Islet of Langerhans (tissue), 1 donor: ENCODE measurements around the gene MUC4.
"Not testable (repeated sequence)": the region's sequence is repeated elsewhere in the genome, so short reads cannot be mapped to it uniquely, and the experiment has no call there.

Source experiments
- FAIRE-seq: peaks from one replicate; lab custom pipeline; 2011; peaks lifted over from hg19 to GRCh38; lab: Jason Lieb, UNC

Gene MUC4

DNA sequence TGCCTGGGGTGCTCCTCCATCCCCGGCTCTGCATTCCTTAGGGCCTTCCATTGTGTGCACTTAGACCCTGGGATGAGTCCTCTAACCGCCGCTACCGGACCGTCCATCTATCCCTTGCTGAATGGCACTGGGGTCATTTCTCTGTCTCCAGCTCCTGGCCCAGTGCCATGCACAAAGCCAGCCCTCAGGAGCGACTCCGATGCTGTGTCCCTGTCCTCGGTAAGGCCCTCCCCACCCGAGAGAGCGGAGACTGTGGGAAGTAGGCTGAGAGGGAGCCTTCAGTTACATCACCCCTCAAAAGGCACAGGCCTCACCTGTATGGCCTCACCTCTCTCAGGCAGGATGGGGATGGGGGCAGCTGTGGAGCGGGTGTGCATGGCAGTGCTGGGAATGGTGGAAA, 33.8 kb downstream of the MUC4 start:
- FAIRE-seq, result no peak

DNA sequence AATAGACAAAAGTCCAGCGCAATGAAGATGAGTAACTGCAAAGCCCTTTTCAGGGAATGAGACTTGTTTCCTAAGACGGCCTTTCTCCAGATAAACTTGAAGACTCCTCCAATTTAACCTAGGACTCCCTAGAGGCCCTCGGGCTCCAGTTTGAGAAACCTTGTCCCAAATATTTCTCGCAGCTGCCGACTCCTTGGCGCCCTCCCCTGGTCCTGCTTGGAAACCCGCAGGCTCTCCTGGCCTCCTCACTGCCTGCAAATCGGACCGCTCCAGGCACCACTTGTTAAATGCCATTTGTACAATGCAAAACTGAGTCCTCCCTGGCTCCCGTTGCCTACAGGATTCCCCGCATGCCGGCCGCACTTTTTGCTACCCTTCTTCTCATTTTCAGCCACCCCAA, 36.8 kb downstream of the MUC4 start:
- no peak for FAIRE-seq

DNA sequence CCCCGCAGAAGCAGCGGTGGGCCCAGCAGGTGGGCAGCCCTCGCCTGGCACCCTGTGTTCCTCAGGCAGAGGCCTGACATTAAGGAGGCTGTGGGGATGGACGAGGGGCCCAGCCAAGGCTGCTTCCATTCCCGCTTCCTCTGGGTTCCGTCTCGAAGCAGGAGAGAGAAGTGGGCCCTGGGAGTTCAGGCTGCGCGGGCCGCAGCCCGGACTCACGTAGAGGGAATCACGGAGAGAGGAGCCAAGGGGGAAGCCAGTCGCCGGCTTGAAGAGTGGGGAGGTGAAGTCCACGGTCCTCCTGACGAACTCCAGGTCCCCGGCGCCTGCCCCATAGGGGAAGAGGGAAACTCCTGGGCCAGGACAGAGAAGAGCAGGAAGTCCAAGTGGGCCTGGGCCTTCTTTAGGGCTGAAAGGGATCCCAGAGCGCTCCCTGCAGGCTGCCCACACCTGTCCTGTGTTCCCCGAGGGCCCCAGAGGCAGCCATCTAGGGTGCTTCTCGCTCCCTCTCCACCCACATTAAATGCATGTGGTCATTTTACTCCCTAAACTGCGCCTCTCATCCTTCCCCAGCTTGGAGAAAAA, 37.7 kb downstream of the MUC4 start:
- no peak for FAIRE-seq

DNA sequence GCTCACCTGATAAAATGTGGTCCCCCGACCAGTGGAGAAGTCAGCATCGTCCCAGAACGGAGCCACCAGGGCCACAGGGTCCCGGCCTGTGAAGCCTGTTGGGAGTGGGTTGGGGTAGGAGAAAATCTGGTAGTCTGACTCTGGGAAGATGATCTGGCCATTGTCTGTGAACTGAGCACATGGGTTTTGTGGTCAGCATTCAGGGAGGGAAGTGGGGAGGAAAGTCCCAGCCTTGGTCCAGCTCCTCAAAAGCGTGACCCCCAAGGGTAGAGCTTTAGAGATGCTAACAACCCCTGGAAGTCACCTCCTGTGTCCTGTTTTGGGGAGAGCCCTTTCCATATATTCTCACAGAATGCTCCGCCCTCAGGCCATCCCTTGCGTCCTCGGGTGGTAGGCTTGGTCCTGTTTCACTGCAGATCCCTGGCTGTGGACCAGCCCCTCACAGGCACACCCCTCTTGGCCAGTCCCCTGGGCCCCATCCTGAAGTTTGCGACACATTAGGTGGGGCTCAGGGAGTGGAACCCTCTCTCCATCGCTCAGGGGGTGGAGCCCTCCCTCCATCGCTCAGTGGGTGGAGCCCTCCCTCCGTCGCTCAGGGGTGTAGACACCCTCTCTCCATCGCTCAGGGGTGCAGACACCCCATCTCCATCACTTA, 40.0 kb downstream of the MUC4 start:
- FAIRE-seq, result no peak

DNA sequence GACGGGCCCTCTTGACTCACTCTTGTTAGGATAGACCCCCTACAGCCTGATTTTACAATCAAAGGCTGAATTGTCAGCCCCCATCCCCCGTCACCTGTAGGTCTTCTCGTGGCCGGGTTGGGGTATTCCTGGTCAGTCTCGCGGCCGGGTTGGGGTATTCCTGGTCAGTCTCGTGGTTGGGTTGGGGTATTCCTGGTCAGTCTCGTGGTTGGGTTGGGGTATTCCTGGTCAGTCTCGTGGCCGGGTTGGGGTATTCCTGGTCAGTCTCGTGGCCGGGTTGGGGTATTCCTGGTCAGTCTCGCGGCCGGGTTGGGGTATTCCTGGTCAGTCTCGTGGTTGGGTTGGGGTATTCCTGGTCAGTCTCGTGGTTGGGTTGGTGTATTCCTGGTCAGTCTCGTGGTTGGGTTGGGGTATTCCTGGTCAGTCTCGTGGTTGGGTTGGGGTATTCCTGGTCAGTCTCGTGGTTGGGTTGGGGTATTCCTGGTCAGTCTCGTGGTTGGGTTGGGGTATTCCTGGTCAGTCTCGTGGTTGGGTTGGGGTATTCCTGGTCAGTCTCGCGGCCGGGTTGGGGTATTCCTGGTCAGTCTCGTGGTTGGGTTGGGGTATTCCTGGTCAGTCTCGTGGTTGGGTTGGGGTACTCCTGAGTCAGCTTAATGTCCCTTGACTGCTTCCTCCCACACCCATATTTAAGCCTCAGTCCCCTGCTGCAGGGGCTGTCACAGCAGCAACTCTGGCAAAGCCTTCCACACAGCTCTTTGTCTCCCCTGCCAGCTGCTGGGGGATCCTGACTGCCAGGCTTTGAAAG, 40.7 kb downstream of the MUC4 start:
- FAIRE-seq, result not testable (repeated sequence)

DNA sequence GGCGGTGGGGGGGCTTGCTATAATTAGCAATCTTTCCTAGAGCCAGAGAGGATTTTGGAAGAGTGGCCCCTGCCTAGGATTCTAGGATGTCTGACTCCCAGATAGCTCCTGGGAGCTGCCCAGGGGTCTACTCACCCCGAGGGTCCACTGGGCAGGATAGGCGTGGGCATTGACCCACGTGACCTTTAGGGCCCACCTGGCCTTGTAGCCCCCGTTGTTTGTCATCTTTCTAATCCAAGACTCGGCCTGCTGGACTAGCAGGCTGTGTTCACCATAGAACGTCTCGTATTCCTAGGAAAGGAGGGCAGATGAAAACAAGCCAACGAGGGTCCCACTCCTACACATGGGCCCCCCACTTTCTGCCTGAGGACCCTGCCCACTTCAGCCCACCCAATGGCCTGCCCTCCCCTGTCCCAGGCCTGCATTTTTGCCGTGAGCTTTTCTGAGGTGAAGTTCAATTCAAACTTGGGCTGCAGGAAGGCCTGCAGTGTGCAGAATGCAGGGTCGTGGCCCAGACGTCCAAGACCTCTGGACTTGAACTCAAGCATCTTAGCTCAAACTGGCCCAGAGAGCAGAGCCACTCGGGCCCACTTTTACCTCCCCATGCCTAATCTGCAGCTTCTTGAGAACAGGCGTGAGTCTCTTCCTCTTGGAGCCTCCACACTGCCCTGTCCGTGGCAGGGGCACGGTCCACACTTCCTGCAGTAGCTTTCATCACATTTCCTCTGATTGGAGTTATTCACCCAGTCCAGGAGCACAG, 41.5 kb downstream of the MUC4 start:
- no peak for FAIRE-seq

DNA sequence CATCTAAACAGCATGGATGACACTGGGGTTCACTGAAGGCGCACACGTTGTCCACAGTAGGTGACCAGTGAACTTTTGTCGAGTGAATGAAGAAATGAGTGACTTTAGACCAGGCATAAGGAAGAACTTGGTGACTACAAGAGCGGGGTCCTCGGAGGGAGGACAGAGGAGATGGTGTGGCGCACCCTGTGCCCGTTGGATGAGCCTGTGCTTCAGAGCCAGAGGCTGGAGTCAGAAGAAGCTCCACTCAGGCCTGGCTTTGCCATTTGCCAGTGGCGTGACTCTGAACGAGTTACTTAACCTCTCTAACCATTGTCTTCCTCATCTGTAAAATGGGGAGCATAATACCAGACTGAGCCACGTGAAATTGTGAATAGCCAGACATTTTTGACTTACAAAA, 42.2 kb downstream of the MUC4 start:
- FAIRE-seq, result no peak

DNA sequence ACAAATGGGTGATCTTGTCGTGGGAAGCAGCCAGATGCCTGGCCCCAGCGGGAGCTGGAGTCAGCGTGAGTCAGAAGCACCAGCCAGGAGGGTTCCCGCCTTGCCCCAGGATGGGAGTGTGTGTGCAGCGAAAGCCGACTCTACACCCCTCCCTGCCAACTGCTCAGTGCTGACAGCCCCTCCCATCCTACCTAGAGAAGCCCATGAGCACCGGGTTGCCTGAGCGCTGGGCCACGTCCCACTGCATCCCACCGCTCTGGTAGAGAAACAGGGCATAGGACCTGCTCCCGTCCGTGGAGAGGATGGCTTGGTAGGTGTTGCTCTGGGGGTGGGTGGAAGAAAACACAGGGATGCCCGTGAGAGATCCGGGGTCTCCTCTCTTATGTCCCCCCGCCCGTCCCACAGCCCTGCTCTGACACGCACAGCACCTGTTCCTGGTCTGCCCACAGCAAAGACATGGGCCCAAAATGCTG, 42.9 kb downstream of the MUC4 start:
- FAIRE-seq, result no peak

DNA sequence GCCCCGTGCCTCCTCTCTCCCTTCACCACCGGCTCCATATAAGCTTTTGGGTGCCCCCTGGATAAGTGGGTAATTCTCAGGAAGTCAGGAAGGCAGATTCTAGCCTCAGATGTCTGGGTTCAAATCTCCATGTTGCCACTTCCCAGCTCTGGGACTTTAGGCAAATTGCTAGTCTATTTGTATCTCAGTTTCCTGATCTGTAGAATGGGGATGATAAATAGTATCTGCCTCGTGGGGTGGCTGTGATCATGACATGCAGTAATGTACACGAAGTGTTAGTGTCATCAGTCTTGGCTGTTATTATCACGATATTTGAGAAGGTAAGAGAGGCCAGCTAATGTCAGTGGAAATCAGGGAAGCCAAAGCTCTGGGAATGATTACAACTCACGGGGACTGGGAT, 43.3 kb downstream of the MUC4 start:
- FAIRE-seq, result no peak

DNA sequence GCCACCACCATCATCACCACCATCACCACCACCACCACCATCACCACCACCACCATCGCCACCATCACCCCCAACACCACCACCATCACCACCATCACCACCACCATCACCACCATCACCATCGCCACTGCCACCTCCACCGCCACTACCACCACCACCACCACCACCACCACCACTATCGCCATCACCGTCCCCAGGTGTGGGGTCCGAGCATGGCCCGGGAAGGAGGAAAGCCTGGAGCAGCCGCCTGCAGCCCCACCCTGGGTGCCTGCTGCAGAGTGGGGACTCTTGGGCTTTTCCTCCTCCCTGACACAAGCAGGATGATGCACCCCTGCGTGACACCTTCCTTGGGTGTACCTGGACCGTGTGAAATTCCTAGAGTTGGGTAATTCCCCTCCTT, 43.9 kb downstream of the MUC4 start:
- no peak for FAIRE-seq

DNA sequence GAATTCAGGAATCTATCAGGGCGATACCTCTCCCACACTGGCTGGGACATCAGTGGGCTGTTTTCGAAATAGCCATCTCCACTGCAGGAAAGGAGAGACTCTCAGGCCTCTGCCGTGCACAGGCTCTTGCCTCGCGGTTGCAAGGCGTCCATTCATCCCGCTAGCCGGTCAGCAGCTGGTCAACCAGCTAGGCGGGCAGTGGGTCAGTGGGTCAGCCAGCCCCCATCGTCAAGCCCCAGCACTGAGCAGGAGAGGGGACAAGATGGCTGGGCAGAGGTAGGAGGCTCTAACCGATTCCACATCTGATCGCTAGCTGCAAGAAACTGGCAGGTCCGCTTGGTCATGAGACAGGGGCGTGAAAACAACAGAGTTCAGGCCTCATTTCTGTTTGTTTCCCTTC, 45.1 kb downstream of the MUC4 start:
- FAIRE-seq, result no peak

DNA sequence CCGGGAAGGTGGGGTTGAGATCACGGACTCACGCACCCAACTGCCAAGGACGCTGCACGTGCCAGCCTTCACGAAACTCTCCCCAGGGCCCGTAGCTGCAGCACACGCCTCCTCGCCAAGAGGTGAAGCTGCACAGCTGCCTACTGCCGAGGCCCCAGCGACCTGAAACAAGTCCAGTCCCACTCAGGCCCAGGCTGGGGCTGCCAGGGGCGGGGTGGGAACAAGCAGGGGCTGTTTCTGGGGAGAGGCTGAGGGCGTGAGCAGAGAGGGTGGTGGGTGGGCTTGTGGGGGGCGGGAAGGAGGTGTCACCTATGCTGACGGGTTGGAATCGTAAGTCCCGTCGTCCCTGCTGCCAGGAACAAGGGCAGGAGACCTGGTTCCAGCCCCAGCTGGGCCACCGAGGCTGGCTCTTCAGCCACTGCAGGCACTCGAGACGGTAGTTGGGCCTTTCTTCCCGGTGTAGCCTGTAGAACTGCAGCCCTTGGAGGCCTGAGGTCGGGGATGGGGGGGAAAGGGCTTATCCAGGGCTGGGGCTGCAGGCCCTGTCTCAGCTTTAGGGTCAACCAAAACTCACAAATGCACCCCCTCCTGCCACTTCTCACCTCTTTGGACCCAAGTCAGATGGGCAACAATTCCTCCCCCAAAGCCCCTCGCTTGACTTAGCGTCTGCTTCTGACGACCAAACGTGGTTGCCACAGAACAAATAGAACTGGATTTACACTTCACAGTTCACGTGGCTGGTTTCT, 46.6 kb downstream of the MUC4 start:
- FAIRE-seq, result no peak

DNA sequence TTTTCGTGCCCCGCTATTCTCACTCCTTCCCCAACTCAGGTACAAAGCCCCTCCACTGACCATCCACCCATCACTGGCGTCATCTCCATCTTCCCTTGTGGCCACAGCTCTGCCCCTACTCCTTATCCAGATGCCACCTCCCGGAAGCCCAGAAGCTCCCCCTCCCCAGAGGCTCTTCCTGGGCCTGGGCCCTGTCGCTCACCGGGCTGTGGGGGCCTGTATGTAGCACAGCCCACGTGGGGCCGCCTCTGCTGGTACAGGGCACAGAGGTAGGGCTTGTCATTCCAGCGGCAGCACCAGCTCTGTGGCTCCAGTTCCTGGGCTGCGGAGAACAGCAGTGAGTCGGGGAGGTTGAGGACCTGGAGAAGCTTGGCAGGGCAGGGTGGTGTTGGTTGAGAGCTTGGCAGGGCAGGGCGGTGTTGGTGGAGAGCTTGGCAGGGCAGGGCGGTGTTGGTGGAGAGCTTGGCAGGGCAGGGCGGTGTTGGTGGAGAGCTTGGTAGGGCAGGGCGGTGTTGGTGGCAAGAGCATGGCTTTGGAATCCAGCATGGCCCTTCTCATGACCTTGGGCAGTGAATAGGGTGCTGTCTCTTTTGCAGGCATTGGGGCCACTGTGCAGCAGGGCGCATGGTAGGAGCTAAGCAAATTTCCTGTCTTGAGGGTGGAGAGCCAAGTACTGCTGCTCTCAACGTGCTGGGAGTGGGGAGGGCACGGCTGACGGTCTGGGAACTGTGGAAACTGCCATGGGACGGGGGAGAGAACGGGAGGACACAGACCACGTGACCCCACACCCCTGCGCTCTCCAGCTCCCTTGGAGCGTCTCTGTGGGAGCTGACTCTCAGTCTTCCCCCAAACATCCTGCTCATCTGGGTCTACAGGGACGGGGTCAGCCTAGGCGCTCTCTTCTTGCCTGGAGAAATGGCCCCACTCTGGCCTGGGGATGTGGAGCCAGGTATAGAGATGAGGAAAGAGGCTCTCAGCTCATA, 47.6 kb downstream of the MUC4 start:
- FAIRE-seq, result no peak

DNA sequence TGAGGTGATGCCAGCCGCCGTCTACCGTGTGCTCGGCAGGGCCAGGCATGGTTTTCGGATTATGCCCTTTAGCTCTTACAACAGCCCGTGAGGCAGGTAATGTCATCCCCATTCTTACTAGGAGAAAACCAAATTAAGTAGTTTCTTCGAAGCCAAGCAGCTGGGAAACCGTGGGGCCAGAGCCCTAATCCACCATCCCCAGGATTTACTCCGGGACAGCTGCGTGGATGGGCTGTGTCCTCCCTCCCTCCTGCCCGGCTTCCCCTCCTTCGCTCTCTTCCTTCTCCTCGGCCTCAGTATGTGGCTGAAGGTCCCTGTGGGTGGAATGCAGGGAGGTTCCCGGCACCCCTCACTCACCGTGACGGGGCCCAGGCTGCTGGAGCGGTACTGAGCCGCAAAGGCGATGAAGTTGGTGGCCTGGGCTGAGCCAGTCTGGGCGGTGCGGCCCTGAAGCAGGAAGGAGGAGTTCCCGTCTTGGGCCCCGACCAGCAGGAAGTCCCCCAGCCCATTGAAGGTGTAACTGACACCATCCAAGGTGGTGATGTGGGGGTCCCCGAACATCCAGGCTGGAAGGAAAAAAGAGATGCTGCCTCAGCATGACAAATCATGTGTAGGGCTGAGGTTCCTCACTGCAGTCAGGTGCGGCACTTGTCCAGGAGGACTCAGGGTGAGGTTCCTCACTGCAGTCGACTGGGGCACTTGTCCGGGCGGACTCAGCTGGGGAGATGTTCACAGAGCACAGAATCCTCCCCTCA, 48.5 kb downstream of the MUC4 start:
- no peak for FAIRE-seq

DNA sequence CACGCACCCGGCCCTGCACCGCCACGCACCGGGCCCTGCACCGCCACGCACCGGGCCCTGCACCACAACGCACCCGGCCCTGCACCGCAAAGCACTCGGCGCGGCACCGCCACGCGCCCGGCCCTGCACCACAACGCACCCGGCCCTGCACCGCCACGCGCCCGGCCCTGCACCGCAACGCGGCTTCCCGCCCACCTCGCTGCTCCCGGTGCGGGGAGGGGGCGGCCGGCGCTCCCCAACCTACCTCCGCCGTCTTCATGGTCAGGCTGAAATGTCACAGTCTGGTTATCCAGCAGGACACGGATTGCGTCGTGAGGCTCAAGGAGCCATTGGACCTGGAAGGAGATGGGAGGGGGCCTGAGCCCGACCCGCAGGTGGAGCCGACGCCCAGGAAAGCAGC, 49.1 kb downstream of the MUC4 start:
- FAIRE-seq, result no peak

DNA sequence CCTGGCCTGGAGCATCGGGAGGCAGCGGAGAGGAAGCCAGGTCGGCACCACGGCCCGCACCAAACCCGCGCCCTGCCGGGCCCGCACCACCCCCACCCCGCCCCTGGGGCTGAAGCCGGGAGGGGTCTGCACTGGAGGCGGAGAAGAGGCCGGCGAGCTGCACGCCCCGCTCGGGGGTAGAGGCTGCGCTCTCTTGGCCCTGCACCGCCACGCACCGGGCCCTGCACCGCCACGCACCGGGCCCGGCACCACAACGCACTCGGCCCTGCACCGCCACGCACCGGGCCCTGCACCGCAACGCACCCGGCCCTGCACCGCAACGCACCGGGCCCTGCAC, 49.5 kb downstream of the MUC4 start:
- no peak for FAIRE-seq

DNA sequence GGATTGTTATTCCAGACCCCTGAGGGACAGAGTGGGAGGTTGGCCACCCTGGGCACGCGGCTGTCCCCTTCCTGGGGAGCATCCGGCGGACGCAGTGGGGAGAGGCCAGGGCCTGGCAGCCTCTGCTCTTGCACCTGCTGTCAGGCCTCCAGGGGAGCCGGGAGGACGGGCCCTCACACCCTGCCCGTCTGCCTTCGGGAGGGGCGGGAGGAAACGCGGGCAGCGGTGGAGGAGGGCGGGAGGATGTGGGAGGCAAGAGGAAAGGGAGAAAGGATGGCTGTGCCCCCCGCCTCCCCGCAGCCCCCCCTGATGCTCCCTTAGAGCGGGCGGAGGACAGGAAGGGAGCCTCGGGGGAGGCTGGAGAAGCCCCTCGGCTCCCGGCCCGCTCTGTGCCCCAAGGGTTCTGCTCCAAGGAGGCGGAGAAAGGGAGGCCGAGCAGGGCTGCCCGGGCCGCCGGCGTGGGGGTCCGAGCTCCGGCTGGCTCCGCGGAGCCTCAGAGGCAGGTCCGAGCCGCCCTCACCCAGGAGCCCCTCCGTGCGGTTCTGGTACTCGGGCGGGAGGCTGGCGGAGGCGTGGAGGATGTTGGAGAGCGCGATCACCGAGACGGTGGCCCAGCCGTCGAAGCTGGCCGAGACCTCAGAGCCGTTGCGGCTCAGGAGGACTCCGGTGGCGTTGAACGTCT, 50.0 kb downstream of the MUC4 start:
- no peak for FAIRE-seq

DNA sequence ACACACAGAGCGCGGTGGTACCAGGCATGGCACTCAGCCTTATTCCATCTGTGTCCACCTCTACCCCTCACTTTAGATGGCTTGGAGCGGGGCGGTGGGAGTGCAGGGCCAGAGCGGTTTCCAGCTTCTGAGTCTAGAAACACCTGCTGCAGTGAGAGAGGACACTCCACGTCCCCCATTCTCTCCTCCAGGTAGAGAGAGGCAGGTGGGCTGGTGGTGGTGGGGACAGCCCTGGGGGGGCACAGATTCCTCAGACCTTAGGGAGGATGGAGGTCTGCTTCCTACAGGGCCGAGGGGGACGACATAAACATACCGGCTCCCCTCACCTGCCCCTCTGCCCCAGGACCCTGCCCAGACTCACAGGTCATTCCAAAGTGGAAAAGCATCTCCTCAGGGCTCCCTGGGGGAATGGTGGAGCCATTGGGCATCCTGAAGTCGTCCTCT, 50.6 kb downstream of the MUC4 start:
- no peak for FAIRE-seq

DNA sequence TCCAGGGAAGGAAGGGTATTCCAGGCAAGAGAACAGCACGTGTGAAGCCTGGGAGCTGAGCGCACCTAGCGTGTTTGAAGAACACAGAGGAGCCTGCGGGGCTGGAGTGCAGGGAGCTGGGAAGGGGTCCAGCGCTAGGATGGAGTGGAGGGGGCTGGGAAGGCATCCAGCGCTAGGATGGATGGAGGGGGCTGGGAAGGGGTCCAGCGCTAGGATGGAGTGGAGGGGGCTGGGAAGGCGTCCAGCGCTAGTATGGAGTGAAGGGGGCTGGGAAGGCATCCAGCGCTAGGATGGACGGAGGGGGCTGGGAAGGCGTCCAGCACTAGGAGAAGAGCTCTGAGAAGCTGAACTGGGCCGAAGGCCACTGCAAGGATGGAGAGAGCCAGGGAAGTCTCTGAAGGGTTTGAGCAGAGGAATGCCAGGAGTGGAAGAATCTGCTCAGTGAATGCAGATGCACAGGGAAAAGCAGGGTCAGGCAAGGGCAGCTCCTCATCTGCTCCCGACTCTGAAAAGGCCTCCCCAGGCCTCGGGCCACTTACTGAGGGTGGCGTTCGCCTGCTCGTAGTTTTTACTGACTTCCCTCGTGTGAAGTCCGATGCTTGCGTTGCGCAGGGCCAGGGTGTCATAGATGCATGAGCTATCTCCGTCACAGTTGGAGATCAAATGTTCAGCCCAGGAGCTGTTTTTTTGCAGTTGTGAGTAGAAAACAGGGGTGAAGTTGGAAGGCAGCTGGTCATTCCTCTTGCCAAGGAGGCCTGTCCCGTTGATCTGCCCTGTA, 51.2 kb downstream of the MUC4 start:
- FAIRE-seq, result no peak
